Measurements from ENCODE around the gene SRCIN1. TPM values are rescaled to one million over a fixed set of nuclear protein-coding genes. Genes with fewer than 3 reads are reported as not detected.

SRCIN1 gene
- polyA plus RNA-seq, 1 experiment = not detected

GRCh38 chr17:38565853-38566665 lies 39.7 kb downstream of the SRCIN1 start:
- Histone ChIP-seq H3K27me3 (ENCODE audit: control insufficient read depth, insufficient read depth, low read length) (peaks cover 83% of the 10 kb centered on the region), H3K4me3 (ENCODE audit: low read depth, low read length) (no peak overlapping the region), H3K9me3 (ENCODE audit: control insufficient read depth, insufficient read depth, low read length) (no peaks in the 10 kb centered on the region; the same call in 1 of the 2 replicates), H3K27ac (ENCODE audit: low read depth, low read length) (no peak overlapping the region)
- no peak for TF ChIP-seq CTCF (IDR thresholded peaks at IDR 0.05; ENCODE audit: low read depth, low read length)
- POLR2A ChIA-PET = no interaction called here
- CTCF ChIA-PET = interaction anchor here (1.3 to 2.1 kb wide), 2 partner anchors 8 to 19 kb away, joined by 6 to 13 read pairs; no protein-coding TSS in a partner anchor
- no peak for DNase-seq (ENCODE audit: low read depth, low spot score)

GRCh38 chr17:38564869-38565268 lies 40.9 kb downstream of the SRCIN1 start:
- ChIA-PET CTCF (interaction anchor here (1.0 to 1.3 kb wide), 2 partner anchors 20 to 98 kb away, joined by 3 to 6 read pairs; no protein-coding TSS in a partner anchor), POLR2A (interaction anchor here (0.6 kb wide), 1 partner anchor 33 kb away, joined by 3 read pairs; no protein-coding TSS in a partner anchor)
- no peak for TF ChIP-seq CTCF (IDR thresholded peaks at IDR 0.05; ENCODE audit: low read depth, low read length)
- peaks cover 89% of the 10 kb centered on the region for H3K27me3 ChIP-seq (ENCODE audit: control insufficient read depth, insufficient read depth, low read length)
- H3K27ac ChIP-seq (ENCODE audit: low read depth, low read length) = no peak overlapping the region
- H3K9me3 ChIP-seq (ENCODE audit: control insufficient read depth, insufficient read depth, low read length) = peaks cover 3% of the 10 kb centered on the region; the same call in 1 of the 2 replicates
- DNase-seq (ENCODE audit: low read depth, low spot score) = no peak
- H3K4me3 ChIP-seq (ENCODE audit: low read depth, low read length) = no peak overlapping the region

- no peak overlapping the region for H3K4me3 ChIP-seq (ENCODE audit: low read depth, low read length)
- CTCF ChIA-PET = interaction anchor here (1.0 to 1.3 kb wide), 3 partner anchors 20 to 99 kb away, joined by 3 to 6 read pairs (median 3); no protein-coding TSS in a partner anchor
- H3K27me3 ChIP-seq (ENCODE audit: control insufficient read depth, insufficient read depth, low read length) = peaks cover 88% of the 10 kb centered on the region
- no peak for DNase-seq (ENCODE audit: low read depth, low spot score)
- no peak overlapping the region for H3K27ac ChIP-seq (ENCODE audit: low read depth, low read length)
- TF ChIP-seq CTCF (IDR thresholded peaks at IDR 0.05; ENCODE audit: low read depth, low read length) = no peak
- POLR2A ChIA-PET = interaction anchor here (0.6 kb wide), 1 partner anchor 33 kb away, joined by 3 read pairs; no protein-coding TSS in a partner anchor
- H3K9me3 ChIP-seq (ENCODE audit: control insufficient read depth, insufficient read depth, low read length) = peaks cover 3% of the 10 kb centered on the region; the same call in 1 of the 2 replicates
These were observed 41.4 kb downstream of the SRCIN1 start for GRCh38 chr17:38564254-38564837.

- POLR2A ChIA-PET = no interaction called here
- no peak for TF ChIP-seq CTCF (IDR thresholded peaks at IDR 0.05; ENCODE audit: low read depth, low read length)
- no peak for DNase-seq (ENCODE audit: low read depth, low spot score)
- Histone ChIP-seq H3K27me3 (ENCODE audit: control insufficient read depth, insufficient read depth, low read length) (peaks cover 90% of the 10 kb centered on the region), H3K9me3 (ENCODE audit: control insufficient read depth, insufficient read depth, low read length) (peaks cover 3% of the 10 kb centered on the region; the same call in 1 of the 2 replicates), H3K27ac (ENCODE audit: low read depth, low read length) (no peak overlapping the region), H3K4me3 (ENCODE audit: low read depth, low read length) (no peak overlapping the region)
- CTCF ChIA-PET = interaction anchor here (1.0 kb wide), 1 partner anchor 21 kb away, joined by 3 read pairs; no protein-coding TSS in a partner anchor
These were observed 42.1 kb downstream of the SRCIN1 start for GRCh38 chr17:38563362-38564253.

Data from AG04450 (cell line).